NCI-H1092 (cell line): ENCODE data around the gene STXBP1.
"Not testable (repeated sequence)": the region's sequence is repeated elsewhere in the genome, so short reads cannot be mapped to it uniquely, and the experiment has no call there.

ENCODE experiments used
- DNase-seq: peaks from one replicate; lab custom pipeline; 2025; lab: John Stamatoyannopoulos, UW

STXBP1 gene

DNA sequence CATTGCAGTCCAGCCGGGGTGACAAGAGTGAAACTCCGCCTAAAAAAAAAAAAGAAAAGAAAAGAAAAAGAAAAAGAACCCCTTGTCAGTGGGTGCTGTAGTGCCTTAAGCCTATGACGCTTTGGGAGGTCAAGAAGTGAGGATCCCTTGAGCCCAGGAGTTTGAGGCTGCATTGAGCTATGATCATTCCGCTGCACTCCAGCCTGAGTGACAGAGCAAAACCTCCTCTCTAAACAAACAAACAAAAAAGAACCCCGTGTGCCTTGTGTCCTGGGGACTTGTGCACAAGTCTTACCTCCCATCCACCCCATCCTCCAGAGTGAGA lies 33.5 kb upstream of the STXBP1 start:
- DNase-seq = no peak

DNA sequence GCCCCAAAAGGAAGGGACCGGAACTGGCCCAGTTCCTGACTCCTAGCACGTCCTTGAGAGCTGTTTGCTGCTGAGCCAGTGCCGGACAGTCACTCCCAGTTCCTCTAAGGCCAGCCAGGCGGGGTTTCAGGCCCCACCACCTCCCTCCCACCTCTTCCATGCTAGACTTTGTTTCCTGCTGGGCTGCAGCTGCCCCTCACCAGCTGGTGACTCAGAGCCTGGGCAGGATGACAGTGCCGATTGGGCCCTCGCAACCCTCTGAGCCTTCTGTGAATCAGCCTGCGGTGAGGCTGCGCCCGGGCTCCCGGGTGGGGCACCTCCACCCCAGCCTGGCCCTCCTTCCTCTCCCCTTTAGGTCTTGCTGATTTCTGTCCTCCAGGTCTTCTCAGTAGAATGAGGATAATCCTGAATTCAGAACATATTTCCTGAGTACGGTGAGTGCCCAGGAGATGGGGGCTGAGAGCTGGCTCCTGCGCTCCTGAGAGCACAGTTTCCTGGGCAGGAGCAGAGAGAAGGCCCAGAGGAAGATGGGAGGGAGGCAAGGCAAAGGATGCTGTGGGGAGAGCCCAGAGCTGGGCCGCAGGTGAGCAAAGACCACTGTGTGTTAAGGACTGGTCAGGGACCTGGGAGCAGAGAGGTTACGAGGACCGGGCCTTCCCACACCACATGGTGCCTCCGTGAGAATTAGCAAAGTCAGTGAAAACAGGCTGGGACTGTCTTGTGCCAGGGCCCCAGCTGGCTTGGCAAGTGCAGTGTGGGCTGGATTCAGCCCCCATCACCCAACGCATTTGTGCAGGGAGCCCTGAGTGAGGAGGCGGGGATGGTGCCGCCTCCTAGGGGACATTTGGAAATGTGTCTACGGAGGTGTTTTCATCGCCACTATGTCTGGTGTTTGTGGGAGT lies 32.9 kb upstream of the STXBP1 start:
- peak; percentile 82 for DNase-seq

DNA sequence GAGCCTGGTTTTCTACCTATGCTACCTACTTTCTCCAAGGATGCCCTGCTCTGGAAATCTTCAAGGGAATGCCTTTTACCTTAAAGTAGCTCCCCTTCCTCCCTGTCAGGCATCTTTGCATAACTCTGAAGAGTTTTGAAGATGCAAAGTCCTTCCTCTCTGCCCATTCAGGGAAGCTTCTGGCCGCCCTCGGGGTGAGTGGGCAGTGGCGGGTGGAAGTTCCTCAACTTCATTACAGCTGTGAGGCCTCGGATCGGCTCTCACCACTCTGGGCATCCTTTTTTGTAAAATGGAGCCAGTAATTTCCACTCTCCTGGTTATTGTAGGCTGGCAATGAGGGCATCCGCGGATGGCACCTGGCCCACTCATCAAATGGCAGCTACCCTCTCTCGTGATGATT lies 31.7 kb upstream of the STXBP1 start:
- no peak for DNase-seq

DNA sequence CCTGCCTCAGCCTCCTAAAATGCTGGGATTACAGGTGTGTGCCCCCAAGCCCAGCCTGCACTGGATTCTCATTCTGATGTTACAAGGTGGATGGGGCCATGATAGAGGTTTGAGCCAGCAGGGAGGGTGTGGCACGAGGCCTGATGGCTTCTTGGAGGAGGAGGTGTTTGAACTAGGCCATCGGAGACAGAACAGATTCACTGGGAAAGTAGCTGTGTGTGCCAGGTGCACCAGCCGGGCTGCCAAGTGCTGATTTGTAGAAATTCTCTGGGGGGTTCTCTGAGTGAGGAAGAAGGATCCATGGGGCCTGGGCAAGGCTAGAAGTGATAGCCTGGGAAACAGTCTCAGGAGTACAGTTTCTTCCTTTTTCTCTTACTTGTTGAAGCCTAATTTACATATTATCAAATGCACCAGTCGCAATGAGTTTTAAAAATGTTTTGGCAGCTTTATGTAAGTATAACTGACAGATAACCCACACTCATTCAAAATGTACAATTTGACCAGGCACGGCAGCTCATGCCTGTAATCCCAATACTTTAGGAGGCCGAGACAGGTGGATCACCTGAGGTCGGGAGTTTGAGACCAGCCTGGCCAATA lies 31.1 kb upstream of the STXBP1 start:
- no peak for DNase-seq

DNA sequence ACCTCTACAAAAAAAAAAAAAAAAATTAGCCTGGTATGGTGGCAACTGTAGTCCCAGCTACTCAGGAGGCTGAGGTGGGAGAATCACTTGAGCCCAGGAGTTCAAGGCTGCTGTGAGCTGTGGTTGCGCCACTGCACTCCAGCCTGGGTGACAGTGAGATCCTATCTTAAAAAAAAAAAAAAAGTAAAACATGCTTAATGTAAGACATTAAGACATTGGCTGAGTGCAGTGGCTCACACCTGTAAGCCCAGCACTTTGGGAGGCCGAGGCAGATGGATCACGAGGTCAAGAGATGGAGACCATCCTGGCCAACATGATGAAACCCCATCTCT lies 27.6 kb upstream of the STXBP1 start:
- not testable (repeated sequence) for DNase-seq

DNA sequence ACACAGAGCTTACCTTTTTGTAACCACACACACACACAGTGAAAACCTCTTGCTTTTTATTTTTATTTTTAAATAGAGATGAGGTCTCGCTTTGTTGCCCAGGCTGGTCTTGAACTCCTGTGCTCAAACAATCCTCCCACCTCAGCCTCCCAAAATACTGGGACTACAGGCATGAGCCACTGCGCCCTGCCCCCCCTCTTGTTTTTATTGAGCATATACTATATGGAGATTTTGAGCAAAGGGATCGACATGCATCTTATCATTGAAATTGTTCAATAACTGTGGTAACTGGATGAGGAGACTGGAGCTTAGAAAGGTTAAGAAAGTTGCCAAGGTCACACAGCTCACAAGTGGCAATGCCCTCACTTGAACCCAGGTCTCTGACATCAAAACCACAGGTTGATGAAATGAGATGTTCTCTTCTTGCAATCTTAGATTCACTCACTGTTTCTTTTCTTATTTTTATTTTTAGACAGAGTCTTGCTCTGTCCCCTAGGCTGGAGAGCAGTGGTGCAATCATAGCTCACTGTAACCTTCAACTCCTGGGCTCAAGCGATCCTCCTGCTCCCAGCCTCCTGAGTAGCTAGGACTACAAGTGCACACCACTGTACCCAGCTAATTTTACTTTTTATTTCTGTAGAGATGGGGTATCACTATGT lies 26.8 kb upstream of the STXBP1 start:
- no peak for DNase-seq

DNA sequence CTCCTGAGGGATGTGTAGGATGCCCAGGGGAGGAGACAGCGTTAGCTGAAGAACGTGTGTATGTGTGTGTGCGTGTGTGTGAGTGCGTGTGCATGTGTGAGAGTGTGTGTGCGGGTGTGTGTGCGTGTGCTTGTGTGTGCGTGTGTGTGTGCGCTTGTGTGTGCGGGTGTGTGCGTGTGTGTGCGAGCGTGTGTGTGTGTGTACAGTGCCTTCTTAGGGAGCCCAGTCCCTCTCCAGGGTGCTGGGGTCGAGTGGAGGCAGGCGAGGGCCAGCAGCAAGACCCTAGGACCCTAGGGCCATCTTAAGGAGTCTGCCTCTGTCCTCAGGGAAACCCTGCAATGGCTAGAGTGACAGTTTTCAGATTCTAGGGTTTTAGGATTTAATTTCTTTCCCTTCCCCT lies 26.0 kb upstream of the STXBP1 start:
- no peak for DNase-seq

DNA sequence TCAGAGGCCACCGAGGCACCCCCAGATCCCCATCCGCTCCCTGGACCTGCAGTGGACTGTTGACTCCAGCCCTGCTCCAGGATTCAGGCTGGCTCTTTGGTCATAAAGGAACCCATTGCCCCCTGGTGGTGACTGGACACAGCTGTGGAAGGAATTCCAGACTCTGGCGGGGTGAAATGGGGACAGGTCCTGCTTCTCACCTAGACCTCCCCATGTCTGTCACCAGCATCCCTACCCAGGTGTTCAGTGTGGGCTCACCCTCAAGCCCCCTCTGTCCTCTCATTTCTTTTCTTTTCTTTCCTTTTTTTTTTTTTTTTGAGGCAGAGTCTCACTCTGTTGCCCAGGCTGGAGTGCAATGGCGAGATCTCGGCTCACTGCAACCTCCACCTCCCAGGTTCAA lies 25.5 kb upstream of the STXBP1 start:
- peak; percentile 75 for DNase-seq

DNA sequence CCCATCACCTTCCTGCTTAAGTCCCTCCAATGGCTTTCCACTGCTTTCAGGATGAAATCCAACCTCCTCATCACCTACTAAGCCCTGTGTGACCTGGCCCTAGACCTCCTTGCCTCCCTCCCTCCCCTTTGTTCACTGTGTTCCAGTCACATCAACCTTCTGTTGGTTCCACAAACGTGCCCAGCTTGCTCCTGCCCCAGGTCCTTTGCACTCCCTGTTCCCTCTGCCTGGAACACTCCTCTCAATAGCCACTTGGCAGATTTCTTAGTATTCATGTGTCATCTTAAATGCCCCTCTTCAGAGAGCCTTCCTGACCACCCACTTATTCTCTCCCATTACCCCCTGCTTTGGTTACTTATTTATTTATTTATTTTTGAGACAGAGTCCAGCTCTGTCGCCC lies 24.1 kb upstream of the STXBP1 start:
- DNase-seq = no peak

DNA sequence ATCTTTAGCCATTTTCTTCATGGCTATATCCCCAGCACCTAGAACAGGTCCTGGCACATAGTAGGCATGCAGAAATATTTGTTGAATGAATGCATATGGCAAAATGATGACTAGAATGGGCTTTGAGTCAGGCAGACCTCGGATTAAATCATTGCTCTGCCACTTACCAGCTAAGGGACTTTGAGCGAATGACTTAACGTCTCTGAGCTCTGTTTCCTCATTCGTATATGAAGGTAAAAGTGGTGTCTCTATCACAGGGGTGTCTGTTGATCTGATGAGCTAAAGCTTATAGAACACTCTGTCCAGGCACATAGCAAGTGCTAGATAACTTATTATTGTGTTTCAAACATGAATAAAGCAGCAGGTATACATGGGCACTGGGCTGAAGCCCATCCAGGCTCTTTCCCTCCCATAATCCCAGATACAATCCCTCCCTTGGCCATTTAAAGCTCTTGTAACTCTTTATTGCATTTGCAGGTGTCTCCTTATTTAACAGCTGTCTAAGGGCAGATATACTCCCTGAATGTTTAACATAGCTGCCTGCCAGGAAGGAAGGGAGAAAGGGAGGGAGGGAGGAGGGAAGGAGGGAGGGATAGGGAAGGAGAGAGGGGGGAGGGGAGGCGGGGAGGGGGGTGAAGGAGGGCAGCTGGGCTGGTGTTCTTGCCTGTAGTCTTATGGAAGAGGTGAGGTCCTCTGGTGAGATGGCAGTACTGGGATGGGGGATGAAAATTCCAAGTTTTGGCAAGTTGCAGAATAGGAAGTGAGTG lies 23.2 kb upstream of the STXBP1 start:
- DNase-seq = no peak

DNA sequence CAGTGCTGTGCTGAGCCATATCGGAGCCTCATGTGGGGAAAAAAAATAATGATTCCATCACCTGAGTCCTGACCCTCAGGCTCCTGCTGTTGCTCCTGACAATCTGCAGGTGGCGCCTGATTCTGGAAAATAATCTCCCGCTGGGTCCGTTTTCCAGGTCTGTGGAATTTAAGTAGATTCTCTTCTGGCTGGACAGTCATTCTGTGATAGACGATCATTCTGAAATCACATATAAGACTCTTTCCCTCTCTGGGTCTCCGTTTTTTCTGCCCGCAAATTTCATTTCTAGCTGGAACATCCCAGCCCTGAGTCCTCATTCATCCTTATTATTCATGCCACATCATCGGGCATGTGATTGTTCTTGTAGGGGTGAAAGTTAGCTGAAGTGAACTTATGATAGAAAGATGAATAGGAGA lies 22.1 kb upstream of the STXBP1 start:
- DNase-seq = peak; percentile 59

DNA sequence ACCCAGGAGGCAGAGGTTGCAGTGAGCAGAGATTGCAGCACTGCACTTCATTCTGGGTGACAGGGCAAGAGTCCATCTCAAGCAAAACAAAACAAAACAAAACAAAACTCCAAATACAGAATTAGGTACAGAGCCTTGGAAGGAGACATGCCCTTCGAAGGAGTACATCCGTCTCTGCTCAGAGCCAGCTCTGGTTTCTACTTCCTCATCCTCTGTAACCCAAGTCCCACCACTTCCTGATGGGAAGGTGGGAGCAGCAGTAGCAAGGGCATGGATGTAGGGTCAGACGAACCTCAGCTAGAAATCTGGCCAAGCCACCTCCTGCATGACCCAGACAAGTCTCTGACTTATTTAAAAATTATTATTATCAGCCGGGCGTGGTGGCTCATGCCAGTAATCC lies 16.5 kb upstream of the STXBP1 start:
- DNase-seq = no peak

DNA sequence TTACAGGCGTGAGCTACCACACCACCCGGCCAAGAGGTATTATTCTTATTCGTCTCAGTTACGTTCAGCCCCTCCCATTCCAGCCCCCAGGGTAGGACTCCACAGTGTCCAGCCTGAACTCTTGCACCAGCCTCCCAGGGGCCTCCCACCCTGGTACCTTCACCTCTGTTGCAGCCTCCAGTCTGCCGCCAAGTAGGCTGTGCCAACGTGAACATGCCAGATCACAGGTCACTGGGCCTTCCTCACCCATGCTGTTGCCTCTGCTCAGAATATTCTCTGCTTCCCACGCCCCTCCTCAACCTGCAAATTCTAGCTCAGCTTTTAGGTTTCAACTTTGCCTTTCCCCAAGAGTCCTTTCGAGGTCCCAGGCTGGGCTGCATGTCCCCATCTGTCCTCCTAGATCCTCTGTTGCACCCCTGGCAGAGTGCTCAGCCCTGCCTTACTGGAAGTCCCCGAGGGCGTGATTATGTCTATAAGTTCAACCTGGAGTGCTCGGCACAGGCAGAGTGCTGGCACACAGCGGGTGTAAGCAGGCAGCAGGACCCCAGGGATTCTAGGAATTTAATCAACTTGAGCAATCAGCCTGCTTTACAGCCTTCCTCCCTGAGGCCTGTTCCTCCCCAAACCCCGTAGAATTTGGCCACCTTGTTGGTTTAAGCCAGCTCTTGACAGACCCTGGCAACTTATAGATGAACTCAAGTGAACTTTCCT lies 13.1 kb upstream of the STXBP1 start:
- no peak for DNase-seq

DNA sequence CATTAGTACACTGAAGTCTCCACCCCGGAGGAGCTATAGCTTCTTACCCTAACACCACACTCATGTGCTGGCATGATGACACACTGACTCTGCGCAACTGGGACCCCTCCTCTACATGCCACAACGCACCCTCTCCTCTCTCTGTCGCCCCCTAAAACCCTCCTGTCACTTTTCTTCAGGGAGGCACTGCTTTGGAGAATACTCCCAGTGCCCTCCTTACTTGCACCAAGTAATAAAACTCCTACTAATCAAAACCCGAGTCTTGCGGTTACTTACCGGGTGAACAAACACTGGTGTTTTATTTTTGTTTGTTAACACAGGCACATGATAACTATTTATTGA lies 12.6 kb upstream of the STXBP1 start:
- DNase-seq = no peak

DNA sequence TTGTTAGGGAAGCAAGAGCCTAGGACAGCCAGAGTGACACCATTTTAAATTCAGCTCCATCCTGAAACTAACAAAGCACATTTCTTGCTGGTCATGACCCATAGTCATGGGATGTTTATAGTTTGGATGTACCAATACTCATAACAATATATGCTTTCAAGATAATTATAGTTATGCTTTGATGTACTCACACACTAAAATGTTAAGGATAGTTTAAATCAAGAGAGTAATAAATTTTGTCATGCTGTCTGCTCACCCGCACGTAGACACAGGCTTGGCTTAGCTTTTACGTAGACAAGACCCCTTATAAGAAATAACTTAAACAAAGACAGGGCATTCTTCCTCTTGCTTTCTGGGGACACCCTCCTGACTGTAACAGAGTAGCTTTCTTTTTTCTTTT lies 8.9 kb upstream of the STXBP1 start:
- no peak for DNase-seq

DNA sequence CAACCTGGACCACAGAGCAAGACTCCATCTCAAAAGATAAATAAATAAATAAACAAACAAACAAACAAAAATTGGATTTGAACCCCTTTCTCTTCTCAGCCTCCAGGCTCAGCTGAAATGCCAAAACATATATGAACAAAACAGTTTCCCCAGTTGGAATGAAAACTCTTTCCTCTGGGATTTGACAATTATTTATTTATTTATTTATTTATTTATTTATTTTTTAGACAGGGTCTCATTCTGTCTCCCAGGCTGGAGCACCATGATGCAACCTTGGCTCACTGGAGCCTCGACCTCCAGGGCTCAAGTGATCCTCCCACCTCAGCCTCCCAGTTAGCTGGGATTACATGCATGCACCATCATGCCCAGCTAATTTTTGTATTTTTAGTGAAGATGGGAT lies 6.0 kb upstream of the STXBP1 start:
- DNase-seq = no peak

DNA sequence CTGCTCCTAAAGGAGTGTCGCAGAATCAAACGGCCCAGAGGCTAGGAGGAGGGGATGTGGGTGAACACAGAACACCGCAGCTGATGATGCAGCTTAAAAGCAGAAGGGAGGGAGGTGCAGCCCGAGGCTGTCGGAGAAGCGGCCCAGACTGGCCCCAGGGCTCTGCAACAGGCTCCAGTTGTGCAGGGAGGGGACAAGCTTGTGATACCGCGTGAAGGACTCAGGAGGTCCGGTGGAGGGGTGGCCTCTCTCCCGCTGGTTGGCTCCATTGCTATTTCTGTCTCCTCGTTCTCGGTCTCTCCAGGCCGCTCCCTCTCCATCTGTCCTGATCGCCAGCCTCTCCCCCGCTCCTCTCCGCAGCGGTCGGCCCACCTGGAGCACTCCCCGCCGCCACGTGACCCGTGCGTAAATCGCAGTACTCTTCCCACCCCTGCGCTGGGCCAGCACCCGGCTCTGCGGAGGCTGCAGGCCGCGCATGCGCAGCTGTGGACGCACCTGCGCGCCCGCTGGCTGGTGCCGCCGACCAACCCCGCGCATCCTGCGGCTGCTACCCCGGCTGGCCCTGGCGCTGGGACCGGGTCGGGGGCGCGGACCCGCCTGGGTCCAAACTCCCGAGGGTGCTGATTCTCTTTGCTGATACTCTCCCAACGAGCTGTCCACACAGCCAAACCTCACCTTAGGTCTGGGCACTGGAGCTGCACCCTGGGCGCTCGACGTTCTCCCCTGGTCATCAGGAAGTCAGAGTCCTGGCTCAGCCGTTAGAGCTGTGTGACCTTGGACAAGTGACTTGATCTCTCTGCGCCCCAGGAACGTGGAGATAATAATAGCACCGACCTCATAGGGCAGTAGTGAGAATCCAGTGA lies 3.7 kb upstream of the STXBP1 start:
- DNase-seq = peak; percentile 84

DNA sequence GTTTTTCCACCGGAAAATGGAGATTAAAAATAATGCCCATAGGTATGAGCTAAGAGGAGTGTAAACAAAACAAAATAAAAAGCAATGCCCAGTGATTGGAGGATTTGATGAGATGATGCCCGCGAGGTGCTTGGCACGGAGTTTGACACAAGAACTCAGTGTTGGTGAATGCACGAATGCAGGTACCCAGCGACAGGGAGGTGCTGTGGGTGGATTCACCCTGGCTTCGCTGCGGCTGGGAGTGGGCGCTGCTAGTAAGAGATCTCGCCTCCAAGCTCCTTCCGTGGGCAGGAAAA lies 526 bp upstream of the STXBP1 start:
- DNase-seq = no peak

DNA sequence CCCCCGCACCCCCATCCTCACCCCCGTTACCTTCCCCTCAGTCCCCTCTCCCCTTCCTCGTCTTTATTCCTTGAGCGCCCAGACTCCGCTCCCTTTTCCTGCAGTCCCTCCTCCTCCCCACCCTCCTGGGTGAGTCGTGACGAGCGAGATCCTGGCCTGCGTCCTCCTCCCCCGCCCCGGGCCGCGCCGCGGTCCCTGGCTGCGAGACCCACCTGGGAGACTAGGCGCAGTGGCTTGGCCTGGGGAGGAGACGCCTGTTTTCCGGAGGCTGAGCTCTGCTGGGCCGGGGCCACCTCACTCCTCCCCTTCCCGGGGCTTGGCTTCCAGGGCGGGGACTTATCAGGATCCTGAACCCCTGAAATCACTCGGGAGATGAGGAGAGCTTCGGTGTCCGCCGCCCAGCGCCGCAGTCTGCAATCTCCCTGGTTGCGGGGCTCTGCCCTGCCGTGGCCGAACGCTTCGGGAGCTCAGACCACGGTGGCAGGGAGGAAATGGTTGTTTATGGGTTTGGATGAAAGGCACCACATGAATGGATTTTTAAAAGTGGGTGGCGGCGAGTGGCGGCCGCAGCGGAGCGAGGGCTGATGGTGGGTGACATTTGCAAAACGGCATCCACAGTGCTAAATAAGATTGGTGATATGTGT lies 984 bp downstream of the STXBP1 start:
- DNase-seq = peak; percentile 16

DNA sequence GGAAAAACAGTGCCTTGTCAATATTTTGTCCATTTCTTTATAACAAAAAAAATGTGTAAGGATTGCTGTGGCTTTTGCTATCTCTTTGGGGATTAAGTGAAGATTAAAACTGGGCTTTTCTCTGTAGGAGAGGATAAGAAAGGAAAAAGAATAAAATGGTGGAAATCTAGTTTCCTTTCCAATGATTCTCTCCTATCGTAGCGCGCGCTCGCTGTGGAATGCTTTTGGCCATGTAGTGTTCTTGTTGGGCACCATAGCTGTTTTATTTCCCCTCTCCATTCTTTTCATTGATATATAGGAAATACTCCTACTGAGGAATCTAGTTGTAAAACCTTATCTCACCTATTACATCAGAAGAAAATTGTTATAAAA lies 1.5 kb downstream of the STXBP1 start:
- DNase-seq = no peak

DNA sequence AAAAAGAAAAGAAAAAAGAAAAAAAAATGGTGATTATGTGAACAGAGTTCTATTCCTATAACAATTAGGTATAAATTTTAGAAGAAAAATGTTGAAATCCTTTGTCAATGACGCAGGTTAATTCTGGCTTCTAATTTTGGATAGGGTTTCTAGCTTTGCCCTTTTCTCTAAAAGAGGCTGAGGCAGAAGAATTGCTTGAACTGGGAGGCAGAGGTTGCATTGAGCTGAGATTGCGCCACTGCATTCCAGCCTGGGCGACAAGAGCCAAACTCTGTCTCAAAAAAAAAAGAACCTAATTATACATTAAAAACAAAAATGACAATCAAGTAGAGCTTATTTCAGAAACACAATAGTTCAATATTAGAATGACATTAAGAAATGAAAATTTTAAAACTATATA lies 2.9 kb downstream of the STXBP1 start:
- no peak for DNase-seq
